A549 (cell line): ENCODE results near the gene PSG6. TPM values are rescaled to one million over a fixed set of nuclear protein-coding genes. Genes with fewer than 3 reads are reported as not detected.
A peak's percentile ranks its signal among the peaks of the same experiment; 100 is the strongest.
"Not testable (repeated sequence)": the region's sequence is repeated elsewhere in the genome, so short reads cannot be mapped to it uniquely, and the experiment has no call there.

Experiments used
- ATAC-seq, 2 experiments: fragments of 200-7000 bp in 1 of 2; fragments of >200 bp in 1 of 2; cut with Nextera tagmentation in 1 of 2; cut with Tn5 transposase in 1 of 2; 3 replicates each; pipeline versions ENCODE4 v1.8.0 to v1.9.1; 2018 to 2020; ENCODE audit warnings: mild to moderate bottlenecking in 1 of 2, moderate library complexity in 1 of 2
- CTCF ChIA-PET: fragments of 300-600 bp; sonication (Branson Sonifier 250); formaldehyde crosslinking; extraction: SDS; loops from one replicate; lab custom pipeline; 2021; ENCODE audit warnings: antibody characterized with exemption, inconsistent platforms; lab: Yijun Ruan, JAX
- POLR2A ChIA-PET: fragments of 350-600 bp; formaldehyde crosslinking; extraction: SDS; loops from one replicate; lab custom pipeline; 2021; ENCODE audit warnings: antibody characterized with exemption, inconsistent platforms; lab: Yijun Ruan, JAX
- DNase-seq, 2 experiments: peaks; one replicate each; pipeline versions ENCODE4 v3.0.0 to v3.0.0-alpha.2; 2011 to 2016; ENCODE audit warnings: low read depth in 1 of 2, low spot score in 1 of 2
- FAIRE-seq: peaks from 2 replicates; lab custom pipeline; 2011; peaks lifted over from hg19 to GRCh38; lab: Jason Lieb, UNC
- H3K27ac ChIP-seq, 2 experiments: fragments of >200 bp; sonication (Bioruptor Twin); formaldehyde crosslinking; 3 replicates each; pipeline ENCODE4 v1.5.1; 2016 to 2017
- H3K4me1 ChIP-seq: fragments of >200 bp; sonication (Bioruptor Twin); formaldehyde crosslinking; 3 replicates; pipeline ENCODE4 v1.6.1; 2016
- H3K4me2 ChIP-seq: fragments of >200 bp; sonication (Bioruptor Twin); formaldehyde crosslinking; 3 replicates; pipeline ENCODE4 v1.6.1; 2016
- H3K4me3 ChIP-seq: fragments of >200 bp; sonication (Bioruptor Twin); formaldehyde crosslinking; 3 replicates; pipeline ENCODE4 v1.5.1; 2016
- H3K9me3 ChIP-seq: fragments of >200 bp; sonication (Bioruptor Twin); formaldehyde crosslinking; 3 replicates; pipeline ENCODE4 v1.6.1; 2016
- CBX2 ChIP-seq: fragments of 200-600 bp; sonication (generic); IDR thresholded peaks from 2 replicates; pipeline ENCODE4 v1.6.1; 2016; ENCODE audit warnings: low read depth, mild to moderate bottlenecking, borderline replicate concordance
- CHD2 ChIP-seq: fragments of 150-350 bp; IDR thresholded peaks from 2 replicates; pipeline ENCODE4 v1.6.1; 2014; ENCODE audit warnings: low read length; ENCODE audit not compliant: partially characterized antibody
- EP300 ChIP-seq, 2 experiments: fragments of >200 bp; sonication (Bioruptor Twin); formaldehyde crosslinking; IDR thresholded peaks; 2 replicates in 1 of 2; 3 replicates in 1 of 2; pipeline ENCODE4 v1.6.1; 2016 to 2017
- FOSL2 ChIP-seq, 2 experiments: fragments of 450-650 bp in 1 of 2; fragments of >200 bp in 1 of 2; sonication (Bioruptor Twin) in 1 of 2; formaldehyde crosslinking; IDR thresholded peaks; 2 replicates each; pipeline versions ENCODE4 v1.5.0 to v1.6.1; 2016 to 2020; ENCODE audit warnings: mild to moderate bottlenecking in 1 of 2, moderate library complexity in 1 of 2
- GATA3 ChIP-seq: IDR thresholded peaks from 2 replicates; pipeline ENCODE4 v1.6.1; 2012; ENCODE audit warnings: borderline replicate concordance
- HDAC2 ChIP-seq: fragments of 200-600 bp; sonication (generic); IDR thresholded peaks from 2 replicates; pipeline ENCODE4 v1.6.1; 2016
- HOXB5 ChIP-seq: fragments of 250-450 bp; sonication (Bioruptor Pico); IDR thresholded peaks from 2 replicates; pipeline ENCODE4 v1.5.0; 2020; ENCODE audit warnings: mild to moderate bottlenecking, moderate library complexity
- JUNB ChIP-seq: fragments of >200 bp; sonication (Bioruptor Twin); formaldehyde crosslinking; IDR thresholded peaks from 2 replicates; pipeline ENCODE4 v1.6.1; 2016
- NPAS2 ChIP-seq: fragments of 250-450 bp; sonication (Bioruptor Pico); IDR thresholded peaks from 2 replicates; pipeline ENCODE4 v1.8.0; 2022; ENCODE audit warnings: mild to moderate bottlenecking, moderate library complexity, borderline replicate concordance
- NR3C1 ChIP-seq: fragments of >200 bp; sonication (Bioruptor Twin); formaldehyde crosslinking; IDR thresholded peaks from 3 replicates; pipeline ENCODE4 v1.6.1; 2017
- PHF8 ChIP-seq: fragments of 200-600 bp; sonication (generic); IDR thresholded peaks from 2 replicates; pipeline ENCODE4 v1.6.1; 2016; ENCODE audit warnings: low read depth, mild to moderate bottlenecking, antibody characterized with exemption, moderate library complexity, borderline replicate concordance
- POLR2AphosphoS2 ChIP-seq: conservative IDR thresholded peaks from 2 replicates; pipeline ENCODE4 v1.6.1; 2012; ENCODE audit warnings: low read length, improper control_type of control experiment, inconsistent platforms
- RAD21 ChIP-seq, 2 experiments: fragments of >200 bp in 1 of 2; sonication (Bioruptor Twin) in 1 of 2; formaldehyde crosslinking in 1 of 2; IDR thresholded peaks in 1 of 2; conservative IDR thresholded peaks in 1 of 2; 2 replicates in 1 of 2; 3 replicates in 1 of 2; pipeline ENCODE4 v1.6.1; 2012 to 2018; ENCODE audit warnings: inconsistent platforms in 1 of 2
- RFX5 ChIP-seq: fragments of 450-650 bp; IDR thresholded peaks from 2 replicates; pipeline ENCODE4 v1.7.1; 2014; ENCODE audit warnings: antibody characterized with exemption, mild to moderate bottlenecking, moderate library complexity
- SREBF2 ChIP-seq: fragments of 450-650 bp; IDR thresholded peaks from 2 replicates; pipeline ENCODE4 v1.6.1; 2014; ENCODE audit warnings: mild to moderate bottlenecking, moderate library complexity
- ZSCAN20 ChIP-seq: fragments of 250-450 bp; sonication (Bioruptor Pico); IDR thresholded peaks from 2 replicates; pipeline ENCODE4 v1.8.0; 2022; ENCODE audit warnings: mild to moderate bottlenecking, moderate library complexity
- WGBS: methylation state at CpG from one replicate; pipeline ENCODE4 v1.1.6; 2017; ENCODE audit errors: missing lambda C conversion rate; 5-methylcytosine and 5-hydroxymethylcytosine counted together
- polyA plus RNA-seq, 4 experiments: library from polyadenylated mRNA; depleted of rRNA in 3 of 4; stranded (reverse); fragments of >200 nt; fragmentation: RNase III in 1 of 4; extraction: RNeasy Plus Mini Kit Qiagen cat#74134 plus additional on column Dnase treatment in 1 of 4; gene quantifications; 2 replicates in 3 of 4; 3 replicates in 1 of 4; pipeline ENCODE4 v1.2.3, GENCODE V29; 2011 to 2017
- TF ChIP-seq, protein P1 (sequence below): fragments of 250-450 bp; sonication (Bioruptor Pico); IDR thresholded peaks from 2 replicates; pipeline ENCODE4 v1.5.0; 2020; ENCODE audit warnings: low read depth, mild to moderate bottlenecking, moderate library complexity
- TF ChIP-seq, protein P2 (sequence below): fragments of 450-650 bp; IDR thresholded peaks from 2 replicates; pipeline ENCODE4 v1.6.1; 2014; ENCODE audit warnings: antibody characterized with exemption
- TF ChIP-seq, protein P3 (sequence below): fragments of >200 bp; sonication (Bioruptor Twin); formaldehyde crosslinking; IDR thresholded peaks from 3 replicates; pipeline ENCODE4 v1.5.1; 2016
- TF ChIP-seq, protein P4 (sequence below): fragments of >200 bp; sonication (Bioruptor Twin); formaldehyde crosslinking; IDR thresholded peaks from 2 replicates; pipeline ENCODE4 v1.6.1; 2016

The PSG6 gene
- polyA plus RNA-seq, 2 of the 4 experiments (the other 2 are of a cell fraction) = 0.05 TPM; not detected in 1

DNA sequence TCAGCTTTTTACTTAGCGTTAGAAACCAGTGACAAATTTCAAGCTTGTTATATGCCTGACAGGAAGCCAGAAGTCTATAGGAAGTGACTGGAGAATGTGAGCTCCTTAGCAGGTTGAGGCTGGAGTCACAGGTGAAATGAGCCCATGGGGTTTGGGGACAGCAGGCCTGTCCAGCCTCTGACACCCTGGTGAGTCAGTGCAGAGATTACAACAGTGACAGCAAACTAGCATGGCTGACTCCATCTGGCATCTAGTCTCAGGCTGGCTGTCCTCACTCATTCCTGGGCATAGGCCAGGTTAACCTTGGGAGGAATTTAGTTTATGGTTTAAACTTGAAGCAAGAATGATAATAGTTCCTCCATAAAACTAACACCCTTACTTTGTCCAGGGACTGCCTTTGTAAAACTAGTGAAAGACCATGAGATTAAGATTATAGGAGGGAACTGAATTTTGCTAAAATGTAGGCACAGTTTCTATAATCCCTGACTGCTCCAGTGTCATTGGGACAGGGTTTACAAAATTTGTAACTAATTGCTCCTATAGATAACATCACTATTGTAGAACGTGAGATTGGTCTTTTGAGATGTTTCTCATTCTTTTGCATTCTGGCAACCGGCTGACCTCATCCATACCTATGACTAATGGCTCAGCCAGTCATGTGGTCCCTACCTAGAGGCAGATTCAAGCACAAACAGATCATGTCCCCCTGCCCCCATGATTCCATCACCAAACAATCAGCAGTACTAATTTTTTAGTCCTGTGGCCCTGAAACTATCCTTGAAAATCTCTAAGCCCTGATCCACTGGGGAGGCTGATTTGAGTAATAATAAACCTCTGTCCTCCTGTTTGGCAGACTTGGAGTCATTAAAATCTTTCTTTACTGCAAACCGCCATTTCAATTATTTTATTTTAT lies 42.5 kb downstream of the PSG6 start:
- peaks cover 22% of the 10 kb centered on the region for H3K4me1 ChIP-seq
- peak; percentile 76 for FAIRE-seq
- POLR2A ChIA-PET, DNase-seq, H3K4me3 ChIP-seq: not testable (repeated sequence)
- WGBS = 37% methylated on average over 4 of the region's 4 CpGs
- peak overlapping the region; percentile 77 to 85 for H3K27ac ChIP-seq
- TF ChIP-seq EP300 (IDR thresholded peaks at IDR 0.05) = 0 out of 5 replicates have a peak, but pooled peaks of 1 of the 2 experiments have one; percentile 11
- 0 out of 2 replicates have a peak, but pooled peaks have one; percentile 14 for TF ChIP-seq HOXB5 (CRISPR knock-in tag)
- TF ChIP-seq, protein P1, sequence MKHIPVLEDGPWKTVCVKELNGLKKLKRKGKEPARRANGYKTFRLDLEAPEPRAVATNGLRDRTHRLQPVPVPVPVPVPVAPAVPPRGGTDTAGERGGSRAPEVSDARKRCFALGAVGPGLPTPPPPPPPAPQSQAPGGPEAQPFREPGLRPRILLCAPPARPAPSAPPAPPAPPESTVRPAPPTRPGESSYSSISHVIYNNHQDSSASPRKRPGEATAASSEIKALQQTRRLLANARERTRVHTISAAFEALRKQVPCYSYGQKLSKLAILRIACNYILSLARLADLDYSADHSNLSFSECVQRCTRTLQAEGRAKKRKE (CRISPR knock-in tag) = peak; percentile 46; the same call in 1 of the 2 replicates
- TF ChIP-seq FOSL2 (IDR thresholded peaks at IDR 0.05) = 0 out of 2 replicates have a peak, but pooled peaks have one; percentile 21
- peak; percentile 45 for TF ChIP-seq FOSL2 (CRISPR knock-in tag; IDR thresholded peaks at IDR 0.05)
- TF ChIP-seq, protein P2, sequence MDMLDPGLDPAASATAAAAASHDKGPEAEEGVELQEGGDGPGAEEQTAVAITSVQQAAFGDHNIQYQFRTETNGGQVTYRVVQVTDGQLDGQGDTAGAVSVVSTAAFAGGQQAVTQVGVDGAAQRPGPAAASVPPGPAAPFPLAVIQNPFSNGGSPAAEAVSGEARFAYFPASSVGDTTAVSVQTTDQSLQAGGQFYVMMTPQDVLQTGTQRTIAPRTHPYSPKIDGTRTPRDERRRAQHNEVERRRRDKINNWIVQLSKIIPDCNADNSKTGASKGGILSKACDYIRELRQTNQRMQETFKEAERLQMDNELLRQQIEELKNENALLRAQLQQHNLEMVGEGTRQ = peak; percentile 45; the same call in 1 of the 2 replicates
- peak; percentile 70; the same call in 1 of the 2 replicates for TF ChIP-seq GATA3
- peak; percentile 35; the same call in 1 of the 2 replicates for TF ChIP-seq JUNB
- H3K9me3 ChIP-seq = peaks cover 13% of the 10 kb centered on the region; the same call in 2 of the 3 replicates
- CTCF ChIA-PET = interaction anchor here (0.6 to 2.8 kb wide), 9 partner anchors 10 to 279 kb away, joined by 3 to 13 read pairs (median 4); no protein-coding TSS in a partner anchor
- peak overlapping the region; percentile 44 for H3K4me2 ChIP-seq
- ATAC-seq = 0 out of 6 replicates have a peak, but pooled peaks of 1 of the 2 experiments have one; percentile 39

GRCh38 chr19:42874136-42874535 lies 43.6 kb downstream of the PSG6 start:
- POLR2A ChIA-PET, H3K9me3 ChIP-seq, DNase-seq, ATAC-seq, H3K4me2 ChIP-seq, FAIRE-seq, H3K4me3 ChIP-seq: not testable (repeated sequence)
- peak overlapping the region; percentile 77 to 85 for H3K27ac ChIP-seq
- 95% methylated on average over 3 of the region's 3 CpGs for WGBS
- H3K4me1 ChIP-seq = peaks cover 22% of the 10 kb centered on the region
- CTCF ChIA-PET = interaction anchor here (0.8 to 2.8 kb wide), 9 partner anchors 11 to 278 kb away, joined by 3 to 13 read pairs (median 4); no protein-coding TSS in a partner anchor

- no peak for DNase-seq
- ATAC-seq = no peak
These were observed 45.1 kb downstream of the PSG6 start for GRCh38 chr19:42872608-42873007.

DNA sequence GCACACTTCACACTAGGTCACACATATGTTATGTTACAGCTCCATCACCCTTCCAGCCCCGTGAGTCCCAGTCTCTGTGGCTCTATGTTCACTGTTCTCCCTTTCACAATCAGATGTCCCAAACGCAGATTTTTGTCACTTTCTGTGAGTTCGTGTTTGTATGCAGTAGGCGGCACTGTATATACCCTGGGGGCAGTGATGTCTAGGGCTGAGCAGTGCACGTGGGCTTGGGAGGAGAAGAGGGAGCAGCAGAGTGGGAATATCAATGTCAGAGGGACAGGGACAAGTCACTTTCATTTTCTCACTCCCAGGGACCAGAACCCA lies 60.2 kb downstream of the PSG6 start:
- WGBS = 66% methylated on average over 5 of the region's 5 CpGs
- Histone ChIP-seq H3K9me3 (peaks cover 12% of the 10 kb centered on the region), H3K27ac (peak overlapping the region; percentile 47 to 70; a peak in 5 of 6 replicates), H3K4me1 (peaks cover 13% of the 10 kb centered on the region), H3K4me2 (no peak overlapping the region), H3K4me3 (no peak overlapping the region)
- POLR2A ChIA-PET = no interaction called here
- ATAC-seq = no peak
- FAIRE-seq = no peak
- TF ChIP-seq, protein P3, sequence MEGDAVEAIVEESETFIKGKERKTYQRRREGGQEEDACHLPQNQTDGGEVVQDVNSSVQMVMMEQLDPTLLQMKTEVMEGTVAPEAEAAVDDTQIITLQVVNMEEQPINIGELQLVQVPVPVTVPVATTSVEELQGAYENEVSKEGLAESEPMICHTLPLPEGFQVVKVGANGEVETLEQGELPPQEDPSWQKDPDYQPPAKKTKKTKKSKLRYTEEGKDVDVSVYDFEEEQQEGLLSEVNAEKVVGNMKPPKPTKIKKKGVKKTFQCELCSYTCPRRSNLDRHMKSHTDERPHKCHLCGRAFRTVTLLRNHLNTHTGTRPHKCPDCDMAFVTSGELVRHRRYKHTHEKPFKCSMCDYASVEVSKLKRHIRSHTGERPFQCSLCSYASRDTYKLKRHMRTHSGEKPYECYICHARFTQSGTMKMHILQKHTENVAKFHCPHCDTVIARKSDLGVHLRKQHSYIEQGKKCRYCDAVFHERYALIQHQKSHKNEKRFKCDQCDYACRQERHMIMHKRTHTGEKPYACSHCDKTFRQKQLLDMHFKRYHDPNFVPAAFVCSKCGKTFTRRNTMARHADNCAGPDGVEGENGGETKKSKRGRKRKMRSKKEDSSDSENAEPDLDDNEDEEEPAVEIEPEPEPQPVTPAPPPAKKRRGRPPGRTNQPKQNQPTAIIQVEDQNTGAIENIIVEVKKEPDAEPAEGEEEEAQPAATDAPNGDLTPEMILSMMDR = no peak; the same call in 2 of the 3 replicates
- TF ChIP-seq PHF8 (no peak), CHD2 (no peak), NPAS2 (CRISPR knock-in tag) (no peak), HDAC2 (no peak), HOXB5 (CRISPR knock-in tag) (no peak), SREBF2 (no peak), EP300 (IDR thresholded peaks at IDR 0.05) (no peak), POLR2AphosphoS2 (no peak)
- TF ChIP-seq, protein P4, sequence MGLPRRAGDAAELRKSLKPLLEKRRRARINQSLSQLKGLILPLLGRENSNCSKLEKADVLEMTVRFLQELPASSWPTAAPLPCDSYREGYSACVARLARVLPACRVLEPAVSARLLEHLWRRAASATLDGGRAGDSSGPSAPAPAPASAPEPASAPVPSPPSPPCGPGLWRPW = no peak
- TF ChIP-seq, protein P2 = no peak
- no peak for DNase-seq
- CTCF ChIA-PET = interaction anchor here (0.8 to 2.8 kb wide), 13 partner anchors 8 to 199 kb away, joined by 3 to 15 read pairs (median 4); no protein-coding TSS in a partner anchor

More at GRCh38 chr19:42872608-42873007, 45.1 kb downstream of the PSG6 start:
- Histone ChIP-seq H3K4me2 (no peak overlapping the region), H3K9me3 (peaks cover 3% of the 10 kb centered on the region; the same call in 1 of the 3 replicates), H3K4me3 (no peak overlapping the region), H3K27ac (0 out of 6 replicates have a peak overlapping the region, but pooled peaks of 1 of the 2 experiments have one; percentile 0)
- ChIA-PET CTCF (interaction anchor here (1.3 to 2.8 kb wide), 4 partner anchors 9 to 179 kb away, joined by 4 to 10 read pairs (median 6); no protein-coding TSS in a partner anchor), POLR2A (no interaction called here)
- FAIRE-seq = peak; percentile 61
- WGBS = 64% methylated on average over 3 of the region's 3 CpGs
- TF ChIP-seq RFX5 (no peak), RAD21 (conservative IDR thresholded peaks at IDR 0.05 in 1 of 2, IDR thresholded peaks at IDR 0.05 in 1 of 2) (peak in 1 of 2 experiments; percentile 29; a peak in 1 of 5 replicates), ZSCAN20 (CRISPR knock-in tag) (no peak), CBX2 (no peak), NR3C1 (no peak)
- TF ChIP-seq, all 56 proteins: peak for 1
- peaks cover 22% of the 10 kb centered on the region for H3K4me1 ChIP-seq
